ENCODE measurements around the gene CDH13.

The CDH13 gene

GRCh38 chr16:83779886-83780285, 1153.1 kb downstream of the CDH13 start:
- peaks cover 0 to 4% (median 0%) of the 10 kb centered on the region in 3 donors for H3K36me3 ChIP-seq
- H3K27me3 ChIP-seq: no peaks in the 10 kb centered on the region
- peak overlapping the region; percentile 18 to 25 for H3K4me3 ChIP-seq
- no peak for TF ChIP-seq CTCF (IDR thresholded peaks at IDR 0.05)
- no peaks in the 10 kb centered on the region for H3K9me3 ChIP-seq
- intact Hi-C loops (cut with DNase I; ENCODE audit: low total_unique reads): no loop called here
- DNase-seq: no peak
- peaks cover 0 to 26% (median 13%) of the 10 kb centered on the region in 4 donors for H3K4me1 ChIP-seq
- peak overlapping the region in 1 of 2 donors; percentile 8 for H3K27ac ChIP-seq

GRCh38 chr16:83785455-83785854, 1158.7 kb downstream of the CDH13 start:
- no peak overlapping the region for H3K4me3 ChIP-seq
- no peaks in the 10 kb centered on the region for H3K27me3 ChIP-seq
- no peak for TF ChIP-seq CTCF (IDR thresholded peaks at IDR 0.05)
- no peak overlapping the region for H3K27ac ChIP-seq
- H3K9me3 ChIP-seq: no peaks in the 10 kb centered on the region
- no peak for DNase-seq
- peaks cover 0 to 4% (median 2%) of the 10 kb centered on the region in 4 donors for H3K4me1 ChIP-seq
- H3K36me3 ChIP-seq: peaks cover 0 to 17% (median 4%) of the 10 kb centered on the region in 3 donors
- intact Hi-C loops (cut with DNase I; ENCODE audit: low total_unique reads): no loop called here

GRCh38 chr16:83789642-83790401, 1163.1 kb downstream of the CDH13 start:
- H3K27me3 ChIP-seq: no peaks in the 10 kb centered on the region
- no peak overlapping the region for H3K4me3 ChIP-seq
- intact Hi-C loops (cut with DNase I; ENCODE audit: low total_unique reads): no loop called here
- H3K4me1 ChIP-seq: peaks cover 0 to 15% (median 7%) of the 10 kb centered on the region in 4 donors
- no peak overlapping the region for H3K27ac ChIP-seq
- peaks cover 0 to 17% (median 0%) of the 10 kb centered on the region in 3 donors for H3K36me3 ChIP-seq
- H3K9me3 ChIP-seq: no peaks in the 10 kb centered on the region
- TF ChIP-seq CTCF (IDR thresholded peaks at IDR 0.05): no peak
- DNase-seq: no peak

- Histone ChIP-seq H3K9me3 (no peaks in the 10 kb centered on the region), H3K4me3 (no peak overlapping the region), H3K36me3 (peaks cover 0 to 11% (median 4%) of the 10 kb centered on the region in 3 donors), H3K4me1 (peaks cover 0 to 15% (median 7%) of the 10 kb centered on the region in 4 donors), H3K27ac (no peak overlapping the region), H3K27me3 (no peaks in the 10 kb centered on the region)
- no peak for DNase-seq
- intact Hi-C loops (cut with DNase I; ENCODE audit: low total_unique reads): no loop called here
- TF ChIP-seq CTCF (IDR thresholded peaks at IDR 0.05): no peak
Observed at GRCh38 chr16:83791916-83792315, 1165.1 kb downstream of the CDH13 start.

GRCh38 chr16:83792391-83792790, 1165.6 kb downstream of the CDH13 start:
- no peak for TF ChIP-seq CTCF (IDR thresholded peaks at IDR 0.05)

More at GRCh38 chr16:83792391-83792790, 1165.6 kb downstream of the CDH13 start:
- intact Hi-C loops (cut with DNase I; ENCODE audit: low total_unique reads): no loop called here
- Histone ChIP-seq H3K4me1 (peaks cover 0 to 15% (median 7%) of the 10 kb centered on the region in 4 donors), H3K4me3 (no peak overlapping the region), H3K36me3 (peaks cover 0 to 11% (median 6%) of the 10 kb centered on the region in 3 donors), H3K27me3 (no peaks in the 10 kb centered on the region), H3K27ac (no peak overlapping the region), H3K9me3 (no peaks in the 10 kb centered on the region)
- DNase-seq: no peak

Data from tibial artery (tissue), 4 donors.